SU-DHL-6 (cell line): ENCODE data around the gene ACLY.

Experiments
- EZH2phosphoT487 ChIP-seq: fragments of 200-600 bp; sonication (generic), shearing (Covaris generic); conservative IDR thresholded peaks from 2 replicates; pipeline ENCODE4 v1.6.1; 2018; ENCODE audit warnings: mild to moderate bottlenecking, antibody characterized with exemption, low read length, moderate library complexity, mixed read lengths
- TF ChIP-seq, protein P1 (sequence below): fragments of 200-600 bp; sonication (generic); IDR thresholded peaks from one replicate; pipeline ENCODE4 v1.5.1; 2017; ENCODE audit warnings: antibody characterized with exemption, mild to moderate bottlenecking, low read length, moderate library complexity; ENCODE audit not compliant: insufficient read depth, poor library complexity, severe bottlenecking

DNA sequence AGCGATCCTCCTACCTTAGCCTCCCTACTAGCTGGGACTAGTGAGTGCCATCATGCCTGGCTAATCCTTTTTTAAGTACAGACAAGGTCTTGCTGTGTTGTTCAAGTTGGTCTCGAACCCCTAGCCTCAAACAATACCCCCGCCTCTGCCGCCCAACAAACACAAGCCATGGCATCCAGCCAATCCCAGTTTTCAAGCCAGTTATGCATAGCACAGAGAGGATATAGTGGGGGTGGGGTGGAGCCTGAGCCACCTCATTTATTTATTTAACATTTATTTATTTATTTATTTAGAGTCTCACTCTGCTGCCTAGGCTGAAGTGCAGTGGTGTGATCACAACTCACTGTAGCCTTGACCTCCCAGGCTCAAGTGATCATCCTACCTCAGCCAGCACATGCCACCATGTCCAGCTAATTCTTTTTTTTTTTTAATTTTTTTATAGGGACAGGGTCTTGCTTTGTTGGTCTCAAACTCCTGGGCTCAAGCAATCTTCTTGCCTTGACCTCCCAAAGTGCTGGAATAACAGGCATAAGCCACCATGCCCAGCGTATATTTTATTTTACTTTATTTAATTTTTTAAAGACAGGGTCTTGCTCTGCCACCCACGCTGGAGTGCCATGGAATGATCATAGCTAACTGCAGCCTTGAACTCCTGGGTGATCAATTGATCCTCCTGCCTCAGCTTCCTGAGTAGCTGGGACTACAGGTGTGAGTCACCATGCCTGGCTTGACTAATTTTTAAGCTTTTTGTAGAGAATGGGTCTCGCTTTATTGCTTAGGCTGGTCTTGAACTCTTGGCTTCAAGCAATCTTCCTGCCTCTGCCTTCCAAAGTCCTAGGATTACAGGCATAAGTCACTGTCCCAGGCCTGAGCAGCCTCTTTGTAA is 27.4 kb downstream of the ACLY start:
- TF ChIP-seq, protein P1, sequence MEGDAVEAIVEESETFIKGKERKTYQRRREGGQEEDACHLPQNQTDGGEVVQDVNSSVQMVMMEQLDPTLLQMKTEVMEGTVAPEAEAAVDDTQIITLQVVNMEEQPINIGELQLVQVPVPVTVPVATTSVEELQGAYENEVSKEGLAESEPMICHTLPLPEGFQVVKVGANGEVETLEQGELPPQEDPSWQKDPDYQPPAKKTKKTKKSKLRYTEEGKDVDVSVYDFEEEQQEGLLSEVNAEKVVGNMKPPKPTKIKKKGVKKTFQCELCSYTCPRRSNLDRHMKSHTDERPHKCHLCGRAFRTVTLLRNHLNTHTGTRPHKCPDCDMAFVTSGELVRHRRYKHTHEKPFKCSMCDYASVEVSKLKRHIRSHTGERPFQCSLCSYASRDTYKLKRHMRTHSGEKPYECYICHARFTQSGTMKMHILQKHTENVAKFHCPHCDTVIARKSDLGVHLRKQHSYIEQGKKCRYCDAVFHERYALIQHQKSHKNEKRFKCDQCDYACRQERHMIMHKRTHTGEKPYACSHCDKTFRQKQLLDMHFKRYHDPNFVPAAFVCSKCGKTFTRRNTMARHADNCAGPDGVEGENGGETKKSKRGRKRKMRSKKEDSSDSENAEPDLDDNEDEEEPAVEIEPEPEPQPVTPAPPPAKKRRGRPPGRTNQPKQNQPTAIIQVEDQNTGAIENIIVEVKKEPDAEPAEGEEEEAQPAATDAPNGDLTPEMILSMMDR: no peak
- no peak for TF ChIP-seq EZH2phosphoT487
